SKM-1 (cell line): ENCODE data around the gene LRG1.
A peak's percentile ranks its signal among the peaks of the same experiment; 100 is the strongest.
"Not testable (repeated sequence)": the region's sequence is repeated elsewhere in the genome, so short reads cannot be mapped to it uniquely, and the experiment has no call there.

Experiments
- DNase-seq: peaks from one replicate; lab custom pipeline; 2025; ENCODE audit not compliant: unreplicated experiment; lab: John Stamatoyannopoulos, UW

LRG1 gene

GRCh38 chr19:4553092-4553695 is 13.4 kb upstream of the LRG1 start:
- no peak for DNase-seq

- DNase-seq, result no peak
Observed at GRCh38 chr19:4552525-4552819, 12.6 kb upstream of the LRG1 start.

- DNase-seq, result no peak
Observed at GRCh38 chr19:4550479-4551050, 10.7 kb upstream of the LRG1 start.

GRCh38 chr19:4550018-4550417 is 10.2 kb upstream of the LRG1 start:
- DNase-seq, result no peak

- DNase-seq, result no peak
Observed at GRCh38 chr19:4548238-4548584, 8.4 kb upstream of the LRG1 start.

- DNase-seq, result no peak
Observed at GRCh38 chr19:4547303-4548237, 7.7 kb upstream of the LRG1 start.

GRCh38 chr19:4543842-4544647 is 4.2 kb upstream of the LRG1 start:
- no peak for DNase-seq

- DNase-seq, result peak; percentile 38
Observed at GRCh38 chr19:4542896-4543841, 3.3 kb upstream of the LRG1 start.

GRCh38 chr19:4541806-4542145 is 1.9 kb upstream of the LRG1 start:
- not testable (repeated sequence) for DNase-seq

- DNase-seq, result peak; percentile 88
Observed at GRCh38 chr19:4541114-4541805, 1.4 kb upstream of the LRG1 start.

- DNase-seq, result no peak
Observed at GRCh38 chr19:4539169-4539692, 605 bp downstream of the LRG1 start.

- DNase-seq, result no peak
Observed at GRCh38 chr19:4538601-4538954, 1.3 kb downstream of the LRG1 start.

GRCh38 chr19:4537953-4538600 is 1.8 kb downstream of the LRG1 start:
- no peak for DNase-seq

GRCh38 chr19:4536798-4537197 is 3.0 kb downstream of the LRG1 start:
- DNase-seq, result no peak

GRCh38 chr19:4534836-4535658 is 4.8 kb downstream of the LRG1 start, which contains the start of gene PLIN5:
Gene PLIN5 (minus strand): TSS chr19:4535224. CDS start chr19:4534074, 1,150 bp downstream.
- DNase-seq, result no peak

- no peak for DNase-seq
Observed at GRCh38 chr19:4533835-4534424, 5.9 kb downstream of the LRG1 start.

- no peak for DNase-seq
Observed at GRCh38 chr19:4533334-4533733, 6.5 kb downstream of the LRG1 start.

- no peak for DNase-seq
Observed at GRCh38 chr19:4531562-4532165, 8.2 kb downstream of the LRG1 start.
